ENCODE measurements around the gene CNTNAP2. TPM values are rescaled to one million over a fixed set of nuclear protein-coding genes. Genes with fewer than 3 reads are reported as not detected.

The CNTNAP2 gene
- total and polyA plus RNA-seq, 4 donors: not detected

GRCh38 chr7:146355216-146355615, 238.6 kb downstream of the CNTNAP2 start:
- DNase-seq (no peak), ATAC-seq (ENCODE audit: low FRiP score) (no peak)
- no peaks in the 10 kb centered on the region for H3K36me3 ChIP-seq (ENCODE audit: control insufficient read depth in 1 of 2, insufficient read depth in 2 of 2, low read length in 1 of 2)
- no peak overlapping the region for H3K27ac ChIP-seq (ENCODE audit: low read depth in 1 of 2, low read length in 2 of 2)
- no peaks in the 10 kb centered on the region for H3K9me3 ChIP-seq (ENCODE audit: control insufficient read depth, low read length)
- H3K4me1 ChIP-seq (ENCODE audit: control insufficient read depth in 1 of 2, insufficient read depth in 2 of 2, low read length in 2 of 2): no peaks in the 10 kb centered on the region
- intact Hi-C loops (cut with DNase I): no loop called here
- WGBS, 2 donors: 78 to 89% methylated on average over 1 of the region's 1 CpG
- no peak overlapping the region for H3K4me3 ChIP-seq (ENCODE audit: low read length in 2 of 2)
- H3K27me3 ChIP-seq (ENCODE audit: control insufficient read depth in 1 of 2, insufficient read depth in 2 of 2, low read length in 1 of 2): no peaks in the 10 kb centered on the region

DNA sequence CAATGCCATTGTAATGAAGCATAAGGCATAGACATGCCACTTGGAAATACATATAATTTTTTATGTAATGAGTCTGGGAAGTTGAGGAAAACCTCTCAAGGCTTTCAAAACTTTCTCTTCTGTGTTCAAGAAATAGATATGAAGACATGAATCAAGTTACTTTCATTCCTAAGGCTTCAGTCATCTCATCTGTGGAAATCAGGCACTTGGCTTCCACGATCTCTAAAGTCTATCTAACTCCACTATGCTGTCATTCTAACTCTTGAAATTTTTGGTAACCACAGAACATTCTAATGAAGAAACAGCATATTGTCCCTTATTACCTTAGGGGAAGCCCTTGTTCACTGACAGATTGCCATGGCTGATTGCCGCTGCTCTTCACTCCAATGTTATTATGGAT, 242.6 kb downstream of the CNTNAP2 start:
- Histone ChIP-seq H3K27ac (ENCODE audit: low read depth in 1 of 2, low read length in 2 of 2) (no peak overlapping the region), H3K36me3 (ENCODE audit: control insufficient read depth in 1 of 2, insufficient read depth in 2 of 2, low read length in 1 of 2) (no peaks in the 10 kb centered on the region), H3K4me3 (ENCODE audit: low read length in 2 of 2) (no peak overlapping the region), H3K27me3 (ENCODE audit: control insufficient read depth in 1 of 2, insufficient read depth in 2 of 2, low read length in 1 of 2) (no peaks in the 10 kb centered on the region), H3K9me3 (ENCODE audit: control insufficient read depth, low read length) (peaks cover 1% of the 10 kb centered on the region), H3K4me1 (ENCODE audit: control insufficient read depth in 1 of 2, insufficient read depth in 2 of 2, low read length in 2 of 2) (no peaks in the 10 kb centered on the region)
- intact Hi-C loops (cut with DNase I): no loop called here
- DNase-seq: no peak
- no peak for ATAC-seq (ENCODE audit: low FRiP score)
- 34 to 72% methylated on average over 2 of the region's 2 CpGs for whole genome bisulfite sequencing, 2 donors

- intact Hi-C loops (cut with DNase I): no loop called here
- H3K4me3 ChIP-seq (ENCODE audit: low read length in 2 of 2): no peak overlapping the region
- no peak overlapping the region for H3K27ac ChIP-seq (ENCODE audit: low read depth in 1 of 2, low read length in 2 of 2)
- peaks cover 1% of the 10 kb centered on the region for H3K9me3 ChIP-seq (ENCODE audit: control insufficient read depth, low read length)
- H3K27me3 ChIP-seq (ENCODE audit: control insufficient read depth in 1 of 2, insufficient read depth in 2 of 2, low read length in 1 of 2): no peaks in the 10 kb centered on the region
- ATAC-seq (ENCODE audit: low FRiP score) (no peak), DNase-seq (no peak)
- WGBS, 2 donors: 75 to 80% methylated on average over 2 of the region's 2 CpGs
- H3K4me1 ChIP-seq (ENCODE audit: control insufficient read depth in 1 of 2, insufficient read depth in 2 of 2, low read length in 2 of 2): no peaks in the 10 kb centered on the region
- no peaks in the 10 kb centered on the region for H3K36me3 ChIP-seq (ENCODE audit: control insufficient read depth in 1 of 2, insufficient read depth in 2 of 2, low read length in 1 of 2)
These were observed 250.3 kb downstream of the CNTNAP2 start for GRCh38 chr7:146366938-146367337.

GRCh38 chr7:146370171-146370570, 253.6 kb downstream of the CNTNAP2 start:
- Histone ChIP-seq H3K4me1 (ENCODE audit: control insufficient read depth in 1 of 2, insufficient read depth in 2 of 2, low read length in 2 of 2) (no peaks in the 10 kb centered on the region), H3K36me3 (ENCODE audit: control insufficient read depth in 1 of 2, insufficient read depth in 2 of 2, low read length in 1 of 2) (no peaks in the 10 kb centered on the region), H3K9me3 (ENCODE audit: control insufficient read depth, low read length) (no peaks in the 10 kb centered on the region), H3K4me3 (ENCODE audit: low read length in 2 of 2) (no peak overlapping the region), H3K27ac (ENCODE audit: low read depth in 1 of 2, low read length in 2 of 2) (no peak overlapping the region), H3K27me3 (ENCODE audit: control insufficient read depth in 1 of 2, insufficient read depth in 2 of 2, low read length in 1 of 2) (no peaks in the 10 kb centered on the region)
- no peak for ATAC-seq (ENCODE audit: low FRiP score)
- DNase-seq: no peak
- 85 to 88% methylated on average over 9 of the region's 9 CpGs for WGBS, 2 donors
- intact Hi-C loops (cut with DNase I): no loop called here

GRCh38 chr7:146375170-146375569, 258.6 kb downstream of the CNTNAP2 start:
- H3K9me3 ChIP-seq (ENCODE audit: control insufficient read depth, low read length): no peaks in the 10 kb centered on the region
- H3K27me3 ChIP-seq (ENCODE audit: control insufficient read depth in 1 of 2, insufficient read depth in 2 of 2, low read length in 1 of 2): no peaks in the 10 kb centered on the region
- no peak for ATAC-seq (ENCODE audit: low FRiP score)
- H3K4me3 ChIP-seq (ENCODE audit: low read length in 2 of 2): no peak overlapping the region
- no peaks in the 10 kb centered on the region for H3K4me1 ChIP-seq (ENCODE audit: control insufficient read depth in 1 of 2, insufficient read depth in 2 of 2, low read length in 2 of 2)
- 11 to 27% methylated on average over 2 of the region's 2 CpGs for WGBS, 2 donors
- no peaks in the 10 kb centered on the region for H3K36me3 ChIP-seq (ENCODE audit: control insufficient read depth in 1 of 2, insufficient read depth in 2 of 2, low read length in 1 of 2)
- no peak overlapping the region for H3K27ac ChIP-seq (ENCODE audit: low read depth in 1 of 2, low read length in 2 of 2)
- intact Hi-C loops (cut with DNase I): no loop called here
- DNase-seq: no peak

DNA sequence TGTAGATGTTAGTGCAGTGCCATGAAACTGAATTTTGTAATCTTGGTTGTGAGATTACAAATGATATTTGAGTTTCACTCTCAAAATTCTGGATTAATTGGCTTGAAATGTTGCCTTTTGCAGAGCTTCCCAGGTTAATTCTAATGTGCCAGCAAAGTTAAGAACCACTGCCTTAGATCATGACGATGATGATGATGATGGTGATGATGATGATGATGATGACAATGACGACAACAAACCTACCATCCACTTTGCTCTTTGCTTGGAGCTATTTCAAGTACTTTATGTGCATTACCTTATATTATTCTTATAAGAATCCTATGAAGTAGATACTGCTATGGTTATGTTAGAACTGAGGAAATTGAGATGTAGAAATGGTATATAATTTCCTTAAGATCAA, 261.6 kb downstream of the CNTNAP2 start:
- 76 to 83% methylated on average over 2 of the region's 2 CpGs for WGBS, 2 donors
- intact Hi-C loops (cut with DNase I): no loop called here
- no peak overlapping the region for H3K27ac ChIP-seq (ENCODE audit: low read depth in 1 of 2, low read length in 2 of 2)
- H3K4me3 ChIP-seq (ENCODE audit: low read length in 2 of 2): no peak overlapping the region
- DNase-seq (no peak), ATAC-seq (ENCODE audit: low FRiP score) (no peak)
- H3K27me3 ChIP-seq (ENCODE audit: control insufficient read depth in 1 of 2, insufficient read depth in 2 of 2, low read length in 1 of 2): no peaks in the 10 kb centered on the region
- H3K4me1 ChIP-seq (ENCODE audit: control insufficient read depth in 1 of 2, insufficient read depth in 2 of 2, low read length in 2 of 2): no peaks in the 10 kb centered on the region
- H3K9me3 ChIP-seq (ENCODE audit: control insufficient read depth, low read length): no peaks in the 10 kb centered on the region
- no peaks in the 10 kb centered on the region for H3K36me3 ChIP-seq (ENCODE audit: control insufficient read depth in 1 of 2, insufficient read depth in 2 of 2, low read length in 1 of 2)

- ATAC-seq (ENCODE audit: low FRiP score): no peak
- WGBS, 2 donors: 82 to 93% methylated on average over 1 of the region's 1 CpG
- H3K36me3 ChIP-seq (ENCODE audit: control insufficient read depth in 1 of 2, insufficient read depth in 2 of 2, low read length in 1 of 2): no peaks in the 10 kb centered on the region
These were observed 270.5 kb downstream of the CNTNAP2 start for GRCh38 chr7:146387140-146387539.

DNA sequence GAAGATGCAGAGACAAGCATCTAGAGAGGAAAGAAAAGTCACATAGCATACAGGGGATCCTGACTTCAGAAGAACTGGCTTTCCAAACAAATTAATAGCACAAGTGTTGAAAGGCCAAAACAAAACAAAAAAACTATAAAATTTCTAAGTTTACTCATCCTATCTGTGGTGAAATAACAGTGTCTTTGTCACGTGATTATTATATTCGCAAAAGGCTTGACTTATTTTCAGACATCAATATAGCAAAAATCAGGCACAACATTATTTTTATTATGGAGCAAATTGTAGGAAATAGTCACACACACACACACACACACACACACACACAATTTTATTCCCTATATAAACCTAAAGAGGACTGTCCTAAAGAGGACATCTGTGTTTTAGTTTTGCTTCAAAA, 272.3 kb downstream of the CNTNAP2 start:
- Histone ChIP-seq H3K27ac (ENCODE audit: low read depth in 1 of 2, low read length in 2 of 2) (no peak overlapping the region), H3K27me3 (ENCODE audit: control insufficient read depth in 1 of 2, insufficient read depth in 2 of 2, low read length in 1 of 2) (no peaks in the 10 kb centered on the region), H3K36me3 (ENCODE audit: control insufficient read depth in 1 of 2, insufficient read depth in 2 of 2, low read length in 1 of 2) (no peaks in the 10 kb centered on the region), H3K4me3 (ENCODE audit: low read length in 2 of 2) (no peak overlapping the region), H3K4me1 (ENCODE audit: control insufficient read depth in 1 of 2, insufficient read depth in 2 of 2, low read length in 2 of 2) (no peaks in the 10 kb centered on the region), H3K9me3 (ENCODE audit: control insufficient read depth, low read length) (no peaks in the 10 kb centered on the region)
- intact Hi-C loops (cut with DNase I): no loop called here
- ATAC-seq (ENCODE audit: low FRiP score): no peak
- DNase-seq: no peak
- 67 to 80% methylated on average over 2 of the region's 2 CpGs for WGBS, 2 donors

More at GRCh38 chr7:146387140-146387539, 270.5 kb downstream of the CNTNAP2 start:
- H3K4me1 ChIP-seq (ENCODE audit: control insufficient read depth in 1 of 2, insufficient read depth in 2 of 2, low read length in 2 of 2): no peaks in the 10 kb centered on the region
- H3K9me3 ChIP-seq (ENCODE audit: control insufficient read depth, low read length): no peaks in the 10 kb centered on the region
- DNase-seq: no peak
- no peak overlapping the region for H3K27ac ChIP-seq (ENCODE audit: low read depth in 1 of 2, low read length in 2 of 2)
- H3K4me3 ChIP-seq (ENCODE audit: low read length in 2 of 2): no peak overlapping the region
- intact Hi-C loops (cut with DNase I): no loop called here
- H3K27me3 ChIP-seq (ENCODE audit: control insufficient read depth in 1 of 2, insufficient read depth in 2 of 2, low read length in 1 of 2): no peaks in the 10 kb centered on the region

DNA sequence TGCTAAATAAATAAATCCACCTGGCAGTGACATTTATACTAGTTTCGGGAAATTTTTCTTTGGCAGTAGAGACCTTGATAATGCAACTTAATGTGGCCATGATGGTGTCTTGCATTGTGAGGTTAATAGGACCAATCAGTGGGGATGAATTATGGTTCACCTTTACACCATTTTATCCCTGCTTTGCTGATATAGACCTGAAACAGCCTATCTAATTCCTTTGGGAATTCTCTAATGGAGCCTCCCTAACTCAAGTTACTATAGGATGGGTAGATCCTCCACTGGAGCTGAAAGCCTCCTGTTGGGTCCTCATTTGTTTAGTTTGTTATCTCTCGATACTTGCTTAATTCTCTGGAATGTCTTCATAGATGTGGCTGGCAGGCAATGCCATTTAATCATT, 276.7 kb downstream of the CNTNAP2 start:
- Histone ChIP-seq H3K27me3 (ENCODE audit: control insufficient read depth in 1 of 2, insufficient read depth in 2 of 2, low read length in 1 of 2) (no peaks in the 10 kb centered on the region), H3K4me1 (ENCODE audit: control insufficient read depth in 1 of 2, insufficient read depth in 2 of 2, low read length in 2 of 2) (no peaks in the 10 kb centered on the region), H3K27ac (ENCODE audit: low read depth in 1 of 2, low read length in 2 of 2) (no peak overlapping the region), H3K9me3 (ENCODE audit: control insufficient read depth, low read length) (no peaks in the 10 kb centered on the region), H3K4me3 (ENCODE audit: low read length in 2 of 2) (no peak overlapping the region), H3K36me3 (ENCODE audit: control insufficient read depth in 1 of 2, insufficient read depth in 2 of 2, low read length in 1 of 2) (no peaks in the 10 kb centered on the region)
- intact Hi-C loops (cut with DNase I): no loop called here
- ATAC-seq (ENCODE audit: low FRiP score) (no peak), DNase-seq (no peak)
- WGBS, 2 donors: 71 to 74% methylated on average over 2 of the region's 2 CpGs

Measured in aorta (tissue), 5 donors.